Kasumi-1 (cell line): Measurements from ENCODE around the gene DMAC1.

Source experiments
- DNase-seq, 2 experiments: peaks; one replicate each; lab custom pipeline; 2025; lab: John Stamatoyannopoulos, UW

Gene DMAC1

GRCh38 chr9:7799234-7799943, at the start of gene DMAC1:
TSS of gene DMAC1 (minus strand) at chr9:7799778. CDS start at chr9:7799734, 44 bp downstream.
- DNase-seq = peak; percentile 59 to 67

- DNase-seq = no peak
Measured at GRCh38 chr9:7849362-7849761, 49.8 kb upstream of the DMAC1 start.

GRCh38 chr9:7848498-7848897, 48.9 kb upstream of the DMAC1 start:
- no peak for DNase-seq

GRCh38 chr9:7844242-7844641, 44.7 kb upstream of the DMAC1 start:
- DNase-seq = peak; percentile 31 to 39

- DNase-seq = no peak
Measured at GRCh38 chr9:7841831-7842230, 42.3 kb upstream of the DMAC1 start.

- no peak for DNase-seq
Measured at GRCh38 chr9:7834531-7834930, 35.0 kb upstream of the DMAC1 start.

- DNase-seq = peak; percentile 36 to 47
Measured at GRCh38 chr9:7828334-7828733, 28.8 kb upstream of the DMAC1 start.

- no peak for DNase-seq
Measured at GRCh38 chr9:7827792-7828191, 28.2 kb upstream of the DMAC1 start.

- DNase-seq = no peak
Measured at GRCh38 chr9:7827056-7827455, 27.5 kb upstream of the DMAC1 start.

GRCh38 chr9:7823651-7824050, 24.1 kb upstream of the DMAC1 start:
- DNase-seq = no peak

GRCh38 chr9:7819984-7820383, 20.4 kb upstream of the DMAC1 start:
- no peak for DNase-seq

GRCh38 chr9:7816021-7816420, 16.4 kb upstream of the DMAC1 start:
- no peak for DNase-seq

- no peak for DNase-seq
Measured at GRCh38 chr9:7813030-7813429, 13.5 kb upstream of the DMAC1 start.

- DNase-seq = no peak
Measured at GRCh38 chr9:7811677-7812076, 12.1 kb upstream of the DMAC1 start.

- DNase-seq = no peak
Measured at GRCh38 chr9:7802666-7803065, 3.1 kb upstream of the DMAC1 start.

GRCh38 chr9:7799944-7800285, 337 bp upstream of the DMAC1 start:
- peak in 1 of 2 experiments; percentile 16 for DNase-seq

- no peak for DNase-seq
Measured at GRCh38 chr9:7794196-7794595, 5.4 kb downstream of the DMAC1 start.

GRCh38 chr9:7791394-7791793, 8.2 kb downstream of the DMAC1 start:
- DNase-seq = no peak

- DNase-seq = no peak
Measured at GRCh38 chr9:7790819-7791182, 8.8 kb downstream of the DMAC1 start.

- no peak for DNase-seq
Measured at GRCh38 chr9:7790022-7790818, 9.4 kb downstream of the DMAC1 start.

GRCh38 chr9:7788772-7789171, 10.8 kb downstream of the DMAC1 start:
- DNase-seq = no peak

GRCh38 chr9:7785813-7786212, 13.8 kb downstream of the DMAC1 start:
- DNase-seq = no peak

GRCh38 chr9:7784472-7784871, 15.1 kb downstream of the DMAC1 start:
- no peak for DNase-seq

- no peak for DNase-seq
Measured at GRCh38 chr9:7783635-7784063, 15.9 kb downstream of the DMAC1 start.
